HG03066 (cell line): ENCODE results near the gene LRRK2.
A peak's percentile ranks its signal among the peaks of the same experiment; 100 is the strongest.
"Not testable (repeated sequence)": the region's sequence is repeated elsewhere in the genome, so short reads cannot be mapped to it uniquely, and the experiment has no call there.

Experiments used
- ATAC-seq: cut with Tn5 transposase; IDR thresholded peaks from one replicate; pipeline ENCODE4 v1.9.1; 2021; ENCODE audit warnings: low read depth; ENCODE audit not compliant: unreplicated experiment

Gene LRRK2

GRCh38 chr12:40211186-40211585 is 13.6 kb upstream of the LRRK2 start:
- ATAC-seq = not testable (repeated sequence)

- ATAC-seq = no peak
Observed at GRCh38 chr12:40212566-40212965, 12.2 kb upstream of the LRRK2 start.

GRCh38 chr12:40215982-40216381 is 8.8 kb upstream of the LRRK2 start:
- ATAC-seq = no peak

- ATAC-seq = no peak
Observed at GRCh38 chr12:40216516-40217288, 8.1 kb upstream of the LRRK2 start.

- no peak for ATAC-seq
Observed at GRCh38 chr12:40219760-40220159, 5.0 kb upstream of the LRRK2 start.

- no peak for ATAC-seq
Observed at GRCh38 chr12:40222247-40222646, 2.5 kb upstream of the LRRK2 start.

GRCh38 chr12:40223646-40224045 is 1.2 kb upstream of the LRRK2 start:
- ATAC-seq = no peak

GRCh38 chr12:40225337-40225983 is 663 bp downstream of the LRRK2 start:
- no peak for ATAC-seq

GRCh38 chr12:40225984-40226602 is 1.3 kb downstream of the LRRK2 start:
- ATAC-seq = peak; percentile 48

- ATAC-seq = no peak
Observed at GRCh38 chr12:40226705-40227104, 1.9 kb downstream of the LRRK2 start.

GRCh38 chr12:40227447-40227846 is 2.6 kb downstream of the LRRK2 start:
- ATAC-seq = no peak

GRCh38 chr12:40228727-40229126 is 3.9 kb downstream of the LRRK2 start:
- no peak for ATAC-seq

GRCh38 chr12:40229690-40230651 is 5.2 kb downstream of the LRRK2 start:
- ATAC-seq = no peak

- ATAC-seq = peak; percentile 58
Observed at GRCh38 chr12:40232602-40233001, 7.8 kb downstream of the LRRK2 start.

GRCh38 chr12:40233741-40234367 is 9.1 kb downstream of the LRRK2 start:
- no peak for ATAC-seq

- ATAC-seq = no peak
Observed at GRCh38 chr12:40236357-40236850, 11.6 kb downstream of the LRRK2 start.

GRCh38 chr12:40238266-40238902 is 13.6 kb downstream of the LRRK2 start:
- ATAC-seq = no peak

GRCh38 chr12:40238979-40239378 is 14.2 kb downstream of the LRRK2 start:
- no peak for ATAC-seq

GRCh38 chr12:40240779-40241178 is 16.0 kb downstream of the LRRK2 start:
- ATAC-seq = no peak
